ENCODE results near the gene UTP15.

GRCh38 chr5:73631500-73631899 lies 66.0 kb downstream of the UTP15 start:
- no peak for TF ChIP-seq CTCF (conservative IDR thresholded peaks at IDR 0.05; ENCODE audit: low read length)
- no peak for TF ChIP-seq EZH2phosphoT487 (IDR thresholded peaks at IDR 0.05; ENCODE audit: borderline replicate concordance)

Data from Loucy (cell line).